ENCODE data around the gene MYLK. TPM values are rescaled to one million over a fixed set of nuclear protein-coding genes. Genes with fewer than 3 reads are reported as not detected.

Gene MYLK
- total and polyA plus RNA-seq, 10 of the 15 experiments (the other 5 are each of a cell fraction or from before 2014, with no cell fraction given), result 0.04 to 1.6 (median 0.42) TPM; not detected in 1

DNA sequence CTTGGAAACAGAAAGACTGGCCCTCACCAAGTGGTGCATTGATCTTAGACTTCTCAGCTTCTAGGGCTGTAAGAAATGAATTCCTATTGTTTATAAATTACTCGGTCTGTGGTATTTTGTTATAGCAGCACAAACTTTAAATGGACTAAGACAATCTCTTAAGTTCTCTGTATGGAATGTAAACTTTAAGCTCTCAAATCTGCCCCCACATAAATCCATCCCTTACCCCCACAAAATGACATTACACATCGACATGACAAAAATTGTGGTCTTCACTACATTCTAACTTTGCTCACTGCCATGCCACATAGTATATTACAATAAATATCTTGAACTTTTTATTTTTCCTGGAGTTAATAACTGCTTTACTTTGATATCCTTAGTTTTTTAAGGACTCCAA lies 121.3 kb downstream of the MYLK start:
- Histone ChIP-seq H3K27me3 (replicated peaks in 1 of 2; ENCODE audit: control insufficient read depth in 2 of 2, insufficient read depth in 2 of 2, low read length in 1 of 2) (no peaks in the 10 kb centered on the region), H3K4me3 (no peak overlapping the region), H3K9ac (ENCODE audit: control insufficient read depth, insufficient read depth, low read length) (no peak overlapping the region), H3K9me3 (replicated peaks; ENCODE audit: control insufficient read depth, insufficient read depth, low read length) (no peaks in the 10 kb centered on the region), H3K4me2 (ENCODE audit: control insufficient read depth, insufficient read depth) (no peak overlapping the region), H3K27ac (ENCODE audit: control insufficient read depth, insufficient read depth) (no peak overlapping the region), H4K20me1 (ENCODE audit: control insufficient read depth, insufficient read depth) (no peaks in the 10 kb centered on the region), H3K4me1 (ENCODE audit: control insufficient read depth, insufficient read depth, low read length) (no peaks in the 10 kb centered on the region), H3K36me3 (ENCODE audit: control insufficient read depth in 2 of 2, insufficient read depth in 2 of 2, low read length in 1 of 2) (no peaks in the 10 kb centered on the region), H2AFZ (ENCODE audit: control insufficient read depth, low read depth, low read length) (no peak overlapping the region), H3K79me2 (ENCODE audit: control insufficient read depth, insufficient read depth, low read length) (no peaks in the 10 kb centered on the region)
- no peak for FAIRE-seq
- in situ Hi-C loops (cut with MboI), result no loop called here
- no TSS peak for BruUV-seq (replicated peaks)
- ChIA-PET SMC1A (ENCODE audit: uncharacterized antibody, unreplicated experiment) (no interaction called here), POLR2A (no interaction called here), RAD21 (ENCODE audit: unreplicated experiment) (no interaction called here), CTCF (no interaction called here)
- ATAC-seq, result no peak
- DNase-seq (ENCODE audit: low read depth, low spot score), result no peak
- no peak for TF ChIP-seq ZSCAN29 (IDR thresholded peaks at IDR 0.05)
- no peak for TF ChIP-seq NFYB (IDR thresholded peaks at IDR 0.05; ENCODE audit: insufficient read depth, low read depth, low read length)
- TF ChIP-seq NBN (IDR thresholded peaks at IDR 0.05), result no peak
- no peak for TF ChIP-seq CBX5 (IDR thresholded peaks at IDR 0.05; ENCODE audit: low read depth)
- WGBS (ENCODE audit: insufficient coverage, insufficient replicate concordance, low lambda C conversion rate, missing lambda C conversion rate), result 10% methylated on average over 2 of the region's 2 CpGs
- intact Hi-C loops (cut with micrococcal nuclease; ENCODE audit: unreplicated experiment), result no loop called here

DNA sequence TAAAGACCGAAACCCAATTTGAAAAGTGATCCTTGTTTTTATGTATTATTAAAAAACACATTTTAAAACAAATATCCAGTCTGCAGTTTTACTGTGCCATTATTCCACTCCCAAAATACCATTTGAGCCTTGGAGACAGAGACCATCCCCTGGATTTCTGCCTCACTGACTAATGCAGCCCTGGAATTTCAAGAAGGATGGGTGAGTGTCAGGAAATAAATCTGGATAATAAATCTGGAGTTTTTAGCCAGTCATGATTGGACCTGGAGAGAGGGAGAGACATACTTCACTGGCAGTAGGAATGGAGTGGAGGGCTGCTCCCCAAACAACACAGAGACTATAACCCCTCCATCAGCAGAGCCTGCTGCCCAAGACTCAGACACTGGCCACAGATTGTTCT lies 123.3 kb downstream of the MYLK start:
- intact Hi-C loops (cut with micrococcal nuclease; ENCODE audit: unreplicated experiment), result no loop called here
- CTCF ChIA-PET, result no interaction called here

More for the DNA sequence above, 123.3 kb downstream of the MYLK start:
- ATAC-seq, result no peak
- Histone ChIP-seq H4K20me1 (ENCODE audit: control insufficient read depth, insufficient read depth) (no peaks in the 10 kb centered on the region), H3K9me3 (replicated peaks; ENCODE audit: control insufficient read depth, insufficient read depth, low read length) (no peaks in the 10 kb centered on the region), H3K4me3 (no peak overlapping the region), H3K79me2 (ENCODE audit: control insufficient read depth, insufficient read depth, low read length) (no peaks in the 10 kb centered on the region), H3K36me3 (ENCODE audit: control insufficient read depth in 2 of 2, insufficient read depth in 2 of 2, low read length in 1 of 2) (no peaks in the 10 kb centered on the region), H3K27ac (ENCODE audit: control insufficient read depth, insufficient read depth) (no peak overlapping the region), H2AFZ (ENCODE audit: control insufficient read depth, low read depth, low read length) (no peak overlapping the region), H3K4me1 (ENCODE audit: control insufficient read depth, insufficient read depth, low read length) (no peaks in the 10 kb centered on the region; the same call in 1 of the 2 replicates), H3K9ac (ENCODE audit: control insufficient read depth, insufficient read depth, low read length) (no peak overlapping the region), H3K4me2 (ENCODE audit: control insufficient read depth, insufficient read depth) (no peak overlapping the region), H3K27me3 (replicated peaks in 1 of 2; ENCODE audit: control insufficient read depth in 2 of 2, insufficient read depth in 2 of 2, low read length in 1 of 2) (no peaks in the 10 kb centered on the region)
- TF ChIP-seq STAT3 (IDR thresholded peaks at IDR 0.05; ENCODE audit: low read depth, low read length) (no peak), MYB (IDR thresholded peaks at IDR 0.05; ENCODE audit: borderline replicate concordance, low read depth, low read length) (no peak), CREM (IDR thresholded peaks at IDR 0.05; ENCODE audit: low read depth) (no peak)
- ChIA-PET POLR2A (no interaction called here), RAD21 (ENCODE audit: unreplicated experiment) (no interaction called here), SMC1A (ENCODE audit: uncharacterized antibody, unreplicated experiment) (no interaction called here)
- in situ Hi-C loops (cut with MboI), result no loop called here
- no peak for FAIRE-seq
- no TSS peak for BruUV-seq (replicated peaks)
- DNase-seq (ENCODE audit: low read depth, low spot score), result no peak
- WGBS (ENCODE audit: insufficient coverage, insufficient replicate concordance, low lambda C conversion rate, missing lambda C conversion rate), result 44% methylated on average over 1 of the region's 1 CpG
